Vagina (tissue), 2 donors: Measurements from ENCODE around the gene MARK2.

Experiments used
- POLR2A ChIP-seq, 2 donors: fragments of 450-650 bp; IDR thresholded peaks; one replicate each; pipeline ENCODE4 v1.6.1; 2017; ENCODE audit warnings: antibody characterized with exemption in 2 of 2, mild to moderate bottlenecking in 2 of 2, moderate library complexity in 2 of 2
- POLR2AphosphoS5 ChIP-seq, 2 donors: sonication (generic); formaldehyde crosslinking; IDR thresholded peaks; one replicate each; pipeline ENCODE4 v1.9.0; 2017; ENCODE audit warnings: antibody characterized with exemption in 2 of 2, mild to moderate bottlenecking in 2 of 2, low read depth in 1 of 2; ENCODE audit not compliant: insufficient read depth in 1 of 2
- TF ChIP-seq, protein P1 (sequence below), 3 experiments: fragments of 450-650 bp in 2 of 3; fragments of 200-600 bp in 1 of 3; sonication (generic) in 1 of 3; IDR thresholded peaks; one replicate each; pipeline ENCODE4 v1.5.1; 2017 to 2019; ENCODE audit warnings: antibody characterized with exemption in 3 of 3, mild to moderate bottlenecking in 2 of 3, moderate library complexity in 2 of 3

DNA sequence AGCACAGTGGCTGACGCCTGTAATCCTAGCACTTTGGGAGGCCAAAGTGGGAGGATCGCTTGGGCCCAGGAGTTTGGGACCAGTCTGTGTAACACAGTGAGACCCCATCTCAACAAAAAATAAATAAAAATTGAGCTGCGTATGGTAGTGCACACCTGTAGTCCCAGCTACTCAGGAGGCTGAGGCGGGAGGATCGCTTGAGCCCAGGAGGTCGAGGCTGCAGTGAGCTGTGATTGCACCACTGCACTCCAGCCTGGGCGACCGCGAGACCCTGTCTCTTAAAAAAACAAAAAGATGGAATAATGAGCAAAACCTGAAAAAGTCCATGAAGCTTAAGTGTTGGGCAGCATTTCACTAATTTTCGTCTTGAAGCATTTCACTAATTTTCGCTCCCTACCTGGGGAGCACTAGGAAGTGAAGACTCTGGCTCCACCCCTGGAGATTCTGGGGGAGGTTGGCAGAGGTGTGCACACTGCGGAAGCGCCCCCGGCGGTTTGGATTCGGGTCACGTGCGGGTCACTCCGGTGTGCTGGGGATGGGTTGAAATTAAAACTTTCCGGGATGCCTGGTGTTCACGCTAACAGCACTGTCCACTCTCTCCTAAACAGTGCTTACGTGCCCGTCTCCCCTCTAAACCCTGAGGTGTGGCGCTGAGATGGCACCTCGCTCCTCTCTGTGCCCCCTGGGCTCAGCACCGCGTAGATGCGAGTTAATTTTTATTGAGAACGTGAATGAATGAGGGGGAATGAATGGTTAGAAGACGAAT lies 99.0 kb downstream of the MARK2 start:
- TF ChIP-seq POLR2A (IDR thresholded peaks at IDR 0.05) (no peak), POLR2AphosphoS5 (IDR thresholded peaks at IDR 0.05; ENCODE audit: insufficient read depth in 1 of 2, low read depth in 1 of 2) (no peak)
- TF ChIP-seq, protein P1, sequence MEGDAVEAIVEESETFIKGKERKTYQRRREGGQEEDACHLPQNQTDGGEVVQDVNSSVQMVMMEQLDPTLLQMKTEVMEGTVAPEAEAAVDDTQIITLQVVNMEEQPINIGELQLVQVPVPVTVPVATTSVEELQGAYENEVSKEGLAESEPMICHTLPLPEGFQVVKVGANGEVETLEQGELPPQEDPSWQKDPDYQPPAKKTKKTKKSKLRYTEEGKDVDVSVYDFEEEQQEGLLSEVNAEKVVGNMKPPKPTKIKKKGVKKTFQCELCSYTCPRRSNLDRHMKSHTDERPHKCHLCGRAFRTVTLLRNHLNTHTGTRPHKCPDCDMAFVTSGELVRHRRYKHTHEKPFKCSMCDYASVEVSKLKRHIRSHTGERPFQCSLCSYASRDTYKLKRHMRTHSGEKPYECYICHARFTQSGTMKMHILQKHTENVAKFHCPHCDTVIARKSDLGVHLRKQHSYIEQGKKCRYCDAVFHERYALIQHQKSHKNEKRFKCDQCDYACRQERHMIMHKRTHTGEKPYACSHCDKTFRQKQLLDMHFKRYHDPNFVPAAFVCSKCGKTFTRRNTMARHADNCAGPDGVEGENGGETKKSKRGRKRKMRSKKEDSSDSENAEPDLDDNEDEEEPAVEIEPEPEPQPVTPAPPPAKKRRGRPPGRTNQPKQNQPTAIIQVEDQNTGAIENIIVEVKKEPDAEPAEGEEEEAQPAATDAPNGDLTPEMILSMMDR (IDR thresholded peaks at IDR 0.05): no peak
